OCI-LY7 (cell line): ENCODE results near the gene C3orf18. TPM values are rescaled to one million over a fixed set of nuclear protein-coding genes. Genes with fewer than 3 reads are reported as not detected.
"Not testable (repeated sequence)": the region's sequence is repeated elsewhere in the genome, so short reads cannot be mapped to it uniquely, and the experiment has no call there.

Source experiments
- BruUV-seq: library from RNA; stranded (reverse); fragments of 400-500 nt; replicated peaks from 2 replicates; lab custom pipeline; 2021; lab: Mats Ljungman, UMichigan
- CTCF ChIA-PET: fragments of 300-600 bp; sonication (Branson Sonifier 250); formaldehyde crosslinking; loops from one replicate; lab custom pipeline; 2022; ENCODE audit warnings: antibody characterized with exemption; ENCODE audit not compliant: unreplicated experiment; lab: Charles Lee
- POLR2A ChIA-PET: fragments of 300-600 bp; sonication (Branson Sonifier 250); formaldehyde crosslinking; loops from one replicate; lab custom pipeline; 2022; ENCODE audit warnings: antibody characterized with exemption; lab: Charles Lee
- DNase-seq: peaks from one replicate; pipeline ENCODE4 v3.0.0-alpha.2; 2015; ENCODE audit warnings: low spot score
- H2AFZ ChIP-seq: fragments of 200-600 bp; sonication (generic), shearing (Covaris generic); 2 replicates; pipeline ENCODE4 v1.6.1; 2014; ENCODE audit warnings: mild to moderate bottlenecking, antibody characterized with exemption, low read length, moderate library complexity
- H3K27ac ChIP-seq: fragments of 200-600 bp; sonication (generic); 2 replicates; pipeline ENCODE4 v1.5.1; 2014; ENCODE audit warnings: mixed run types, low read depth, mild to moderate bottlenecking, moderate library complexity, low read length, inconsistent platforms; ENCODE audit not compliant: poor library complexity, severe bottlenecking
- H3K36me3 ChIP-seq: fragments of 200-600 bp; sonication (generic); 2 replicates; pipeline ENCODE4 v1.6.1; 2014; ENCODE audit warnings: mild to moderate bottlenecking, antibody characterized with exemption, low read length, moderate library complexity, mixed read lengths; ENCODE audit not compliant: insufficient read depth
- H3K4me1 ChIP-seq: fragments of 200-600 bp; sonication (generic); 2 replicates; pipeline ENCODE4 v1.5.1; 2014; ENCODE audit warnings: mild to moderate bottlenecking, low read length; ENCODE audit not compliant: insufficient read depth, poor library complexity, severe bottlenecking
- H3K4me2 ChIP-seq: fragments of 200-600 bp; sonication (generic); 2 replicates; pipeline ENCODE4 v1.6.1; 2014; ENCODE audit warnings: mild to moderate bottlenecking, low read length
- H3K4me3 ChIP-seq: fragments of 200-600 bp; sonication (generic); 2 replicates; pipeline ENCODE4 v1.5.1; 2014; ENCODE audit warnings: mild to moderate bottlenecking, low read depth, low read length; ENCODE audit not compliant: poor library complexity, severe bottlenecking
- H3K79me2 ChIP-seq: fragments of 200-600 bp; sonication (generic); 2 replicates; pipeline ENCODE4 v1.6.1; 2016; ENCODE audit warnings: low read depth, mild to moderate bottlenecking, low read length, moderate library complexity, mixed read lengths; ENCODE audit not compliant: insufficient read depth
- H3K9me2 ChIP-seq: fragments of 200-600 bp; sonication (generic); 2 replicates; pipeline ENCODE4 v1.6.1; 2016; ENCODE audit warnings: mild to moderate bottlenecking, low read length, mixed read lengths; ENCODE audit not compliant: insufficient read depth
- H3K9me3 ChIP-seq: fragments of 200-600 bp; sonication (generic); 2 replicates; pipeline ENCODE4 v1.6.1; 2014; ENCODE audit warnings: mild to moderate bottlenecking, mixed run types, low read length, mixed read lengths
- H4K20me1 ChIP-seq: fragments of 200-600 bp; sonication (generic); 2 replicates; pipeline ENCODE4 v1.6.1; 2014; ENCODE audit warnings: mild to moderate bottlenecking, antibody characterized with exemption, low read length, moderate library complexity, mixed read lengths; ENCODE audit not compliant: insufficient read depth
- CTCF ChIP-seq: fragments of 200-600 bp; sonication (generic); conservative IDR thresholded peaks from 2 replicates; pipeline ENCODE4 v1.5.1; 2014; ENCODE audit warnings: mild to moderate bottlenecking, antibody characterized with exemption, low read length, moderate library complexity, mixed read lengths
- EZH2phosphoT487 ChIP-seq: fragments of 200-600 bp; sonication (generic); IDR thresholded peaks from 2 replicates; pipeline ENCODE4 v1.6.1; 2018; ENCODE audit warnings: low read depth, borderline replicate concordance, mild to moderate bottlenecking, mixed run types, antibody characterized with exemption, low read length, moderate library complexity, mixed read lengths
- intact Hi-C: fragments of 100-400 bp; cut with micrococcal nuclease; formaldehyde crosslinking; loops from one replicate; pipeline ENCODE4 v1.10.0; 2022; ENCODE audit not compliant: unreplicated experiment
- total RNA-seq, 2 experiments: library from RNA; depleted of rRNA in 1 of 2; stranded (reverse); fragments of >200 nt in 1 of 2; shearing (Covaris generic) in 1 of 2; gene quantifications; 2 replicates each; pipeline ENCODE4 v1.2.3, GENCODE V29; 2014 to 2022

C3orf18 gene
- total RNA-seq, 2 experiments from 2014 or later, result 8.0 to 9.5 TPM

GRCh38 chr3:50515565-50516439, 51.7 kb downstream of the C3orf18 start:
- intact Hi-C loops, result no loop called here

GRCh38 chr3:50512908-50513307, 54.6 kb downstream of the C3orf18 start:
- POLR2A ChIA-PET, H3K4me2 ChIP-seq, H3K9me2 ChIP-seq, BruUV-seq, H3K79me2 ChIP-seq, intact Hi-C loops, DNase-seq, H4K20me1 ChIP-seq, H2AFZ ChIP-seq, H3K36me3 ChIP-seq, H3K9me3 ChIP-seq, H3K4me3 ChIP-seq, H3K27ac ChIP-seq, H3K4me1 ChIP-seq: not testable (repeated sequence)
- CTCF ChIA-PET, result interaction anchor here (0.5 kb wide), 1 partner anchor 10 kb away, joined by 3 read pairs; no protein-coding TSS in a partner anchor

More at GRCh38 chr3:50515565-50516439, 51.7 kb downstream of the C3orf18 start:
- ChIA-PET POLR2A (no interaction called here), CTCF (no interaction called here)
- H3K4me2 ChIP-seq, result no peak overlapping the region
- TF ChIP-seq EZH2phosphoT487 (no peak), CTCF (no peak)
- BruUV-seq, result no TSS peak
- peaks cover 6% of the 10 kb centered on the region for H3K4me1 ChIP-seq
- H3K4me3 ChIP-seq, result no peak overlapping the region
- H3K79me2 ChIP-seq, result no peaks in the 10 kb centered on the region
- no peak overlapping the region for H2AFZ ChIP-seq
- DNase-seq, result peak; percentile 13
- no peak overlapping the region for H3K27ac ChIP-seq
- H3K9me3 ChIP-seq, result no peaks in the 10 kb centered on the region
- no peaks in the 10 kb centered on the region for H3K9me2 ChIP-seq
- H4K20me1 ChIP-seq, result no peaks in the 10 kb centered on the region; the same call in 1 of the 2 replicates
- H3K36me3 ChIP-seq, result no peaks in the 10 kb centered on the region

GRCh38 chr3:50512131-50512530, 55.4 kb downstream of the C3orf18 start:
- H3K36me3 ChIP-seq, result no peaks in the 10 kb centered on the region
- no peaks in the 10 kb centered on the region; the same call in 1 of the 2 replicates for H4K20me1 ChIP-seq
- no peaks in the 10 kb centered on the region for H3K9me3 ChIP-seq
- H3K79me2 ChIP-seq, result no peaks in the 10 kb centered on the region
- TF ChIP-seq EZH2phosphoT487, result no peak
- no peak for TF ChIP-seq CTCF
- no peaks in the 10 kb centered on the region for H3K9me2 ChIP-seq
- ChIA-PET POLR2A (no interaction called here), CTCF (interaction anchor here (0.5 kb wide), 1 partner anchor 10 kb away, joined by 3 read pairs; no protein-coding TSS in a partner anchor)
- no peak overlapping the region for H3K4me2 ChIP-seq
- H2AFZ ChIP-seq, result no peak overlapping the region
- BruUV-seq, result no TSS peak
- no peak overlapping the region for H3K4me3 ChIP-seq
- no peak for DNase-seq
- peaks cover 6% of the 10 kb centered on the region for H3K4me1 ChIP-seq
- intact Hi-C loops, result no loop called here
- no peak overlapping the region for H3K27ac ChIP-seq
